GM21423 (cell line): Measurements from ENCODE around the gene MFAP4.

Experiments used
- ATAC-seq: cut with Tn5 transposase; IDR thresholded peaks from one replicate; pipeline ENCODE4 v1.9.1; 2021; ENCODE audit warnings: mild to moderate bottlenecking, moderate library complexity; ENCODE audit not compliant: unreplicated experiment

Gene MFAP4

DNA sequence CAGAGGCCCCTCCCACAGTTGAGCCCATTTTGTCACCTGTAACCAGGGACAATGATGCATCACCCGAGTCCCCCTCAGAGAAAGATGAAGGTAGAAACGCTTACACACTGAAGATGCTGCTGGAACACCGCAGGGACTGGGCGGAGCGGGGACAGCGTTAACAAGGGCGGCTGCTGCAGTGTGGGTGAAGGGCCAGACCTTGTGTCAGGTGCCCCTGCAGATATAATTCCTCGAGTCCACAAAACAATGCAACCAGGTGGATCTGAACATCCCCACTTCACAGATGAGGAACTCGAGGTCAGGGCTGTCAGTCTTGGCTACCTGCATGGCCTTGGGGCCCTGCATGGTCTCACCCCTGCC, 15.0 kb downstream of the MFAP4 start:
- no peak for ATAC-seq

DNA sequence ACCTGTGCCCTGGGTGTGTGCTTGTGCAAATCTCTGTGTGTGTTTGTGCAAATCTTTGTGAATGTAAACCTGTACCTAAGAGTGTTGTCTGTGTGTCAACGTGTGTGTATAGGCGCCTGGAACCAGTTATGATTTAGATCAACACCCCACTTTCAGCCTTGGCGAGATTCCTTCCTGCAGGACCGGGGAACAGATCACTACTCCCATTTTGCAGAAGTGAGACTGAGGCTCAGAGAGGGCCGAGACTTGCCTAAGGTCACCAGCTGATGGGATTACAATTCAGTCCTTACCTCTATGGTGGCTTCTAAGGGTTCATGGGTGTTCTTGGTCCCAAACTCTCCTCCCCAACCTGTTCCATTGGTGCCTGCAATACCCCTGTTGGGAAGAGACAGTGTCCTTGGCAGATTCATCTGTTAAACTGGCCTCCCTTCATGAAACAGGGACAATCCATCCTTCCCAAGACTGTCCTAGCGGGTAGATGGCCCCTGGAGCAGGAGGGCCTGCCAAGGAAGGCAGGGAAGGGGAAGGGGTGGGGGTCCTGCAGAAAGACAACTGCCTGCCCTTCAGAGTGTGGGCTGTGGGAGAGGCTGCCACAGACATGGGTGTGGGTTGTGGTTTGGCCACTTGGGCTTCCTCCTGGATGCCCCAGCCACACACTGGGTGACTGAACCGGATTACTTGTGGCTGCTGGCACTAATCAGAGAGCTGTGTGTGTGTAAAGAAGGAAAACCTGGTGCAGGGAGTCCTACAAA, 15.6 kb downstream of the MFAP4 start:
- ATAC-seq: no peak

- peak; percentile 59 for ATAC-seq
Measured at GRCh38 chr17:19370493-19370960, 16.5 kb downstream of the MFAP4 start.

GRCh38 chr17:19369846-19370492, 17.0 kb downstream of the MFAP4 start:
- ATAC-seq: no peak

DNA sequence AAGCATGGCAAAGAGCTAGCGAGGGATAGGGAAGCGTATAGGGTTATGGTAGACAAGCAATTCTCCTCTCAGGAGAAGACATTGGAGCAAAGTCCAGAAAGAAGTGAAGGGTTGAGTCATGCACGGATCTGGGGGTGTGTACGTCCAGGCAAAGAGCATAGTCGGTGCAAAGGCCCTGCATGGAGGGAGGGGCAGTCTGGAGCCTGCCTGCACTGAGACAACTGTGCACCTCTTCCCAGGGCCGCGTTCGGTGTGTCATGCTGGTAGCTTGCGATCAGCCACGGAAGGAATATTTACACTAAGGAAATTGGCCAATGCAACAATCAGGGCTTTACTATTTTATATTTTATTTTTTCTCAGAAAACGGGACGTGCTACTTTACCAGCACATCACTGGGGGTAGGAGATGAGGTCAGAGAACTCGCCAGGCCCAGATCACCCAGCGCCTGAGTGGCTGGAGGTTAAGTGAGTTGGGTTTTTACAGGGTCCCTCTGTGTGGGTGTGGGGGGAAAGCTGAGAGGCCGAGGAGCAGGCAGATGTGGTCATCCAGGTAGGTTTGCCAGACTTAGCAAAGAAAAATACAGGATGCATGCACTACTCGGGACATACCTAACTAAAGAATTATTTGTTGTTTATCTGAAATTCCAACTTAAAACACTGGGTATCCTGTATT, 17.7 kb downstream of the MFAP4 start:
- ATAC-seq: no peak

DNA sequence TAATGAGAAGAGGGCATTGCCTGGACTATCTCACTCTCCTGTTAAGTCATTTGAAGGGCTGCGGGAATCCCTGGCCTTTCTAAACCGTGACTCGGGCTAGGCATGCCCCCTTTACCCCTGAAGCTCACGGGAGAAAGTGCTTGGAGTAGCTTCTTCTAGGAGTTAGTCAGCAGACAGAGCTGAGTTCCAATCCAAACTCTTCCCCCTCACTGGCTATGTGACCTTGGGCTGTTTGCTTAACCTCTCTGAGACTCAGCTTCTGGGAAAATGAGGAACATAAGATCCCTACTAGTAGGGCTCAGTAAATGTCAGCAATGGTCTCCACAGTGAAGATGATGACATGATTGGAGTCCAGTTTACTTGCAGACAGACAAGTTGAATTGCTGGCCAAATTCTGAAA, 18.8 kb downstream of the MFAP4 start:
- no peak for ATAC-seq

DNA sequence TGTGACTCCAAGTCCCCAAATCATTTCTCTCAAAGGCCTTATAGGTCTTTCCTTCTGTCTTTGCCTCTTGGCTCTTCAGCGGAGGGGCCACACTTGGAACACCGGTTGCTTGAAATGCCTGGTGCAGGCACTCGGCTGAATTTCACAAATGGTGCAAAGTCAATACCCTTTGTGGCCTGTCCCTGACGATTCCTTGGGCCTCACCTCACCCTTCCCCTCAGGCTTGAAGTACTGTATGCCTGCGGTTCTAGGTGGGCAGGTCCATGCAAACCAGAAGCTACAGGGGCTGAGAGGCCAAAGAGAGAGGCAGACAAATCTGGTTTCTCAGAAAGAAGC, 20.4 kb downstream of the MFAP4 start:
- ATAC-seq: no peak

DNA sequence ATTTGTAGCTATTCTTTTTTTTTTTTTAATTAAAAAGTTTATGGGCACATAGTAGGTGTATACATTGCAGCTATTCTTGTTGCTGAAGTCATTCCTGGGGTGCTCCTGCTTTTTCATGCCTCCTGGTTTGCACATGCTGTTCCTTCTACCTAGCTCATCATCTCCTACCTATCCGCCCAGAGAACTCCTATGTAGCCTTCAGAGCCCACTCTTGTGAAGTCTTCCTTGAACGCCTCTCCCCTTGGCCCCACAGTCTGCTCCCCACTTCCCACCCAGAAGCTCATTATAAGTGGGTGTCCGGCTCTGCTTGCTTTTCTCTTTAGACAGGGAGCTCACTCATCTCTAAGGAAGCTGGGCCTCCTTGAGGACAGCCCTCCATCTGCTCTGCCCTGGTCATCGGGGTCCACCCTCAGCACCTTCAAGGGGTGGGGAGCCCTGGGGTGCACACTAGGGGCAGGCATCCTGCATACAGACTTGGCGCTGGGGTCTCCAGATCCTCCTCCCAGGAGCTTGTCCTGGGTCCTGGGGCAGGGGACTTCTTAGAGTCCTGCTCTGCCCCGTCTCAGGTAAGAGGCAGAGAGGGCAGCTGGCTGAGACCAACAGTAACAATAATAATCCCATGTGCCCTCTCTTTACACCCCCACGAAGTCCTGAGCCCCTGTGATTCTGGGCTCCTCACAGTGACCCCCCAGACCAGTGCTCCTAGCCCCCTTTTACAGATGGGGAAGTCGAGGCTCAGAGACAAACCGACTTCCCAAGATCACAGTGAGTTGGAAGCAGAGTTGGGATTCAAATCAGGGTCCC, 21.0 kb downstream of the MFAP4 start:
- no peak for ATAC-seq

DNA sequence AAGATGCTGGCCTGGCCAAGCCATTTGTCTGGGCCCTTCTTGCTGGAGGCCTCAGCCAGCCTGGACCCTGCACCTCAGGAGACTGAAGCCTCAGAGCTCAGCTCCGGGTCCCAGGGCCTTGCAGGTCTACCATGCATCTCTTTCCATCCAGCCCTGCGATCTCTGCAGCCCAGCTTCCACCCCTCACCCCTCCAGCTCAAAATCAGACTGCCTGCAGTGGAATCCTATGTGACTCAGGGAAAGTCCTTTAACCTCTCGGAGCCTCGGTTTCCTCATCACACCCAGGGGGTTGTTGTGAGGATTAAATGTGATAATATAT, 21.5 kb downstream of the MFAP4 start:
- ATAC-seq: no peak

GRCh38 chr17:19364699-19365498, 22.1 kb downstream of the MFAP4 start:
- no peak for ATAC-seq

GRCh38 chr17:19363460-19364035, 23.4 kb downstream of the MFAP4 start:
- no peak for ATAC-seq

DNA sequence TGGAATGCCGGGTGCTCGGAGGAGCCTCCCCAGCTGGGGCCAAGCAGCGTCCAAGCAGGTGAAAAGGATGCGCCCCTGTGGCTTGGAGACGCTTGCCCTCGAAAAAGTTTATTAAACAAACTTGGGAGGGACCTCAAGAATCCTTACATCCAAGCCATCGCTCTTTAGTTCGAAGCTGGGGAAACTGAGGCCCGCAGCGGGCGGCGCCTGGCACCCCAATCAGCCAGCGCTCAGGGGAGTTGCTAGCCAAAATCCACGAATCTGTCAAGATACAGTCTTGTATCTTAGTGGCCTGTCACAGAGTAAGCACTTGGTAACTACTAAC, 23.9 kb downstream of the MFAP4 start:
- ATAC-seq: no peak

DNA sequence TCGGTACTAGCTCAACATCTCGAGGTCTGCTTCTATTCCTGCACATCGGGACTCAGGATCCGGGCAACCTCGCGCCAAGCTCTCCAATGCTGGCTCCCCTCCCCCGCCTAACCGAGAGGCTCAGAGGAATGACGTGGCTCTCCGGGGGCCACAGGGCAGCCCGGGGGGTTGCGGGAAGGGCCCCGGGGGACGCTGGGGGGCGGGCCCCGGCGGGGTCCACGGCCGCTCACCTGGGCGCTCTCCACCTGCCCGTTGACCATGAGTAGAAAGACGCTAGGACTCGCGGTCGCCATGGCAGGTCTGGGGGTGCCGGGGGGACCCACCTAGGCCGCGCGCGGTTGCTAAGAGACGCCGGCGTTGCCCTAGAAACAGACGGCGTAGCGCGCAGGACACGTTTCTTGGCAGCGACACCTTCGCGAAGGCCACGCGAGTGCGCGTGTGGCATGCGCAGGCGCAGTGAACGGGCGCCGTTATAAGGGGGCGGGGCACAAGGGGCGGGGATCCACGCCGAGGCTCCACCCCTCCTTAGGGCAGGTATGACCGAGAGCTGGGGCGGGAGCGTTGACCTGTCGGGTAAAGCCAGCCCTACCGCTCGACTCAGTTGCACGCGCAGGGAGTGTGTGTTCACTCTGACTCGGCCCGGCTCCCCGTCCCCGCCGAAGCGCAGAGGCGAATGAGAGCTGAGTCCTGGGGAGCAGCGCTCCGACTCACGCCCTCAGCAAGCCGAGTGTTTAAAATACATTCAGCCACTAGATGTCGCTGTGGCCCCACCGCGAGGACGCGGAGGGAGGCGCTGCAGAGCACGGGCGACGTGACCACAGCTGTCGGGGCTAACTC, 24.5 kb downstream of the MFAP4 start, which contains the start of gene B9D1:
B9D1 (minus strand) TSS at position 447 of the 837 bp plus-strand sequence; CDS start at position 293, 154 bp downstream.
- peak; percentile 75 for ATAC-seq

DNA sequence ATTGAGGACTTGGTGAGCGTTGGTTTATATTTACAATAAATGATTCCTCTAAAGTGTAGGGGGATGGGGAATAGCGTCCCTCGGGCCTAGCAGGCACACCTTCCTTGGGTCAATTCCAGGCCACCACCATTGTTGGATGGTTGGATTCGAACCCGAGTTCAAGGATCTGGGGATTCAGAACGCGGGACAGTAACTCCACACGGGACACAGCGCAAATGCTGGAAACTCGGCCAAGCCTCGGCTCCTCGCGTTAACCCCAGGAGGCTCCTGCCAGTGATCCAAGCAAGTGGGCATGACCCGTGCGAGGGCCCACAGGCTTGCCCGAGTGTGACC, 25.1 kb downstream of the MFAP4 start:
- no peak for ATAC-seq

DNA sequence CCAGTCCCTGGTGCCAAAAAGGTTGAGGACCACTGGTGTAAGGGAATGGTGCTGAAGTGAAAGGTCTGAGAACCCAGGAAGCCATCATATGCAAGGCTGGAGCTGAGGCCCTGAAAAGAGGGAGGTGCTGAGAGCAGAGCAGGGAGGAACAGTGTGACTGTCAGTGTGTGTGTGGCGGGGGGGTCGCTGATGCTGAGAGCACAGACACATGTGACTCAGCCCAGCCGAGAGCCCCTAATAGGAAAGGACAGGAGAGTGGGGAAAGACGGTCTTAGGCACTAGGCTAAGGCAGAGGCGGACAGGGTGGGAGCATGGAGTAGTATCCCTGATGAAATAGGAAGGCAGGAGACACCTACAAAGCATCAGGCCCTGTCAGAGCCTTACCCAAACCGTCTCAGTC, 25.7 kb downstream of the MFAP4 start:
- no peak for ATAC-seq

DNA sequence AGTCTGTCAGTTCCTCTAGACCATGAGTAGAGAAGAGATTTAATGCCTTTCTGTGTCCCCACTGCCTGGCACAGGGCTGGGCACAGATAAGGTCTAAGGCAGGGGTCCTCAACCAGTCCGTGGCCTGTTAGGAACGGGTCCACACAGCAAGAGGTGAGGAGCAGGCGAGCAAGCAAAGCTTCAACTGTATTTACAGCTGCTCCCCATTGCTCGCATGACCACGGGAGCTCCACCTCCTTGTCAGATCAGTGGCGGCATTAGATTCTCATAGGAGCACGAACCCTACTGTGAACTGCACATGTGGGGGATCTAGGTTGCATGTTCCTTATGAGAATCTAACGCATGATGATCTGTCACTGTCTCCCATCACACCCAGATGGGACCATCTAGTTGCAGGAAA, 26.2 kb downstream of the MFAP4 start:
- no peak for ATAC-seq

DNA sequence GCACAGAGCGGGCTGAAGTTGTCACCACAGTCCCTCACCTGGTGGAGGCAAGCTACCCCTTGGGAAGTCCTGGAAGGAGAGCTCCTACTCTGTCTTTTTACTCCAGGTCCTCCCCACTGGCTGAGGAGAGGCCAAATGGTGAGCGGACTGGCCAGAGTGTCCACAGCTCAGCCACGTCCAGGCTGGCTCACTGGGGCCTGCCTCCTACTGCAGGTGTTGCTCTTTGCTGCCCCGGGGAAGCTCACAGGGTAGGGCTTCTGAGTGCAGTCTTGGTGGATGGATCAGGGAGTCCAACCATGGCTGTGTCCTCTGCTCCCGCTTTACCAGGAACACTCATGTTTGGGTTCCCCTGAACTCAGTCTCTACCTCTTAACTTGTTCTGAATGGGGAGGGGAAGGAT, 27.1 kb downstream of the MFAP4 start:
- ATAC-seq: no peak

GRCh38 chr17:19359151-19359550, 27.8 kb downstream of the MFAP4 start:
- ATAC-seq: no peak

DNA sequence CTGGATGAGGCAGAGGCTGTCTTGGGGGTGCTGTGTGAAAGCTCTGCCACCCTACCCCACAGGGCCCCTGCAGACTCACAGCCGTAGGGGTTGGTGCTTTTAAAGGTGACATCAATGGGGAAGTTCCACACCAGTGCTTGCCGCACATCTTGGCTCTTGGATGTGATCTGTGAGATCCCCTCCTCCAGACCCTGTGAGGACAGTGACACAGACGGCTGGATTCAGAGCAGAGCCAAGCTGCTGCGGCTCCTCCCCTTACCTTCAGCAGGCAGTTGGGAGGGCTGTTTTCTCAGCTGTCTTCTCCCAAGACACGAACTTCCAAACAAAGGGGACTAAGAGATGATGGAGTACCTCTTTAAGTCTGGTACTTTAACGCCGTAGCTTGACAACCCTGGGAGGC, 29.2 kb downstream of the MFAP4 start:
- no peak for ATAC-seq

DNA sequence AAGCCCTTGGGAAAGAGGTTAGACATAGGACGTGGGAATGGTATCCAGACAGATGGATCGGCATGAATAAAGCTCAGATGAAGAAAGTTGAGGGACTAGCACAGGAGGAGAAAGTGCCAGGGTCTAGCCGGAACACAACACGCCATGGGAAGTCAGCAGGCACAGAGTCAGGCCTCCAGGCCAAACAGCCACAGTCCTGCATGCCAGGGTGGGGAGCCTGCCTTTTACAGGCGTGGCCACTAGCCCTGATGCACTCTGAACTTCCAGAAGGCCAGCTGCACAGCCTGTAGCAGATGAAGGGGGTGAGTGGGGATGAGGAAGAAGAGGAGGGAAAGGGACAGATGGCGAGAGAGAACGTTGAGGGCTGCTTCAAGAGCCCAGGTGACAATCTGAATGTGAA, 29.6 kb downstream of the MFAP4 start:
- ATAC-seq: no peak
